GM19372 (cell line): Measurements from ENCODE around the gene HPS5.
"Not testable (repeated sequence)": the region's sequence is repeated elsewhere in the genome, so short reads cannot be mapped to it uniquely, and the experiment has no call there.

Source experiments
- ATAC-seq: cut with Tn5 transposase; IDR thresholded peaks from one replicate; pipeline ENCODE4 v1.9.1; 2021; ENCODE audit warnings: mild to moderate bottlenecking, low read depth, moderate library complexity; ENCODE audit not compliant: unreplicated experiment

The HPS5 gene

DNA sequence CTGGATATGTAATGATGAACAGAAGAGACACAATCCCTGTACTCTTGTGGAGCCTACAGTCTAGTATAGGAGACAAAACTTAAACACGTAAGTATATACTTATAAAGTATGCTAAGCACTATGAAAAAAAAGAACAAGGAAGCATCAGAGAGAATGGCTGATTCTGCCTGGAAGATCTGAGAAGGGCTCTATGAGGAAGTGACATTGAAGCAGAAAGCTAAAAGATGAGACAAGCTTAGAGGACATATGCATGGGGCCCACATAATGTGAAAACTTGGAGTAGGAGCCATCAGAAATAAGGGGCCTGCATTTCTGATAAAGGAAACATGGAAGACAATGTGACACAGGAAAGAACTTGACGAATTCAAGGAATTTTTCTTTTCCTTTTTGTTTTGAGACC is 39.3 kb downstream of the HPS5 start:
- ATAC-seq = no peak

DNA sequence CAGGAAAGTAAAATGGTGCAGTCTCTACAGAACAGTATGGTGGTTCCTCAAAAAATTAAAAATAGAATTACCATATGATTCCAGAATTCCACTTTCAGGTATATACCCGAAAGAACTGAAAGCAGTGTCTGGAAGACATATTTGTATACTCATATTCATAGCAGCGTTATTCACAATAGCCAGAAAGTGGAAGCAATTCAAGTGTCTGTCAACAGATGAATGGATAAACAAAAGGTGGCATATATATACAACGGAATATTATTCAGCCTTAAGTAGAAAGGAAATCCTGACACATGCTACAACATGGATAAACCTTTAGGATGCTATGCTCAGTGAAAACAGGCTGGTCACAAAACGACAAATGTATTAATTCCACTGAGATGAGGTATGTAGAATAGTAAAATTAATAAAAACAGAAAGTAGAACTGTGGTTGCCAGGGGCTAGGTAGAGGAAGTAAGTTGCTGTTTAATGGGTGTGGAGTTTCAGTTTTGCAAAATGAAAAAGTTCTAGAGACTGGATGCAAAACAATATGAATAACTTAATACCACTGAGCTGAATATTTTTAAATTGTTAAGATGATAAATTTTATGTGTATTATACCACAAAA is 41.4 kb downstream of the HPS5 start:
- peak; percentile 84 for ATAC-seq

DNA sequence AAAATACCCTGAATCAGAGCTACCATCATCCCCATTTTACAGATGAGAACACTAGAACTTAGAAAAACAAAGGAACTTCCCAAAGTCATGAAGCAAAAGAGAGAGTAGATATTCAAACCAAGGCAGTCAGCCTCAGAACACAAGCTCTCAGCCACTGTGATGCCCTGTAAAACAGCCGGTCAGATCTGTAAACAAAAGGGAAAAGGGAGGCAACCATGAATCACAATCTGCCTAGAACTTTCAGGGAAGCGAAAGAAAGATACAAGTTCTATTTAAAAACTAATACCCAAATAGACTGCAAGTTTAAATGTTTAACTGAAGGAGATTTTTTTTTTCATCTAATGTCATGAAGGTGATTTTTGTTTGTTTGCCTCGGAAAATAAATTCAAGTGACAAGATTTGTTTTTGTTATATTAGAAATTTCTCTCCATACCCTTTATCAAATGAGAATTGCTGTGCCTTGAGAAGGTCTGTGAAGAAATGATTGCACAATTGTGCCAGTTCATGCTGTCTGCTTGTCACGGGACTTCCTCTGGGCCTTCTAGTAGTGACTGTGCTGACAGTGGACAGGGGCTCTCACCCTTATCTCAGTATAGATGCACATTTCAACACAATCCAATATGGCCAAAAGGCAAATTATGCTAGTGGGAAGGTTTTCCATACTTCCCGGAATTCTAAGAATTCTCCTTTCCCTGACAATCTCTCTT is 44.2 kb downstream of the HPS5 start:
- no peak for ATAC-seq

DNA sequence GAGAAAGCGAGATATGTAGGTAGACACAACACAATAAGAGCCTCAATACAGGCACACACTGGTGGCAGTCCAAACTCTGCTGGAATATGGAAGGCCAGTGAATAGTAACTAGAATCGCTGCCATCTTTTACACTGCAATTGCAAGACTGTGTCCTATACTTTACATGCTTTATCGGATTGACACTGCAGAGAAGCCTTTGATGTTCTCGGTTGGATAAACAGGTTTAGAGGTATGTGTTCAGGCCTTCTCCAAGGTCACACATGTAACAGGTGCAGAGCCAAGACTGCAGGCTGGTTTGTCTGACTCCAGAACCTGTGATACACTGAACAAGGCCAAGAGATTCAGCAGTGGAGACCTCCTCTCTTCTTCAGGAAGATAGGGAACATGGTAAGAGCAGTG is 50.7 kb downstream of the HPS5 start:
- no peak for ATAC-seq

DNA sequence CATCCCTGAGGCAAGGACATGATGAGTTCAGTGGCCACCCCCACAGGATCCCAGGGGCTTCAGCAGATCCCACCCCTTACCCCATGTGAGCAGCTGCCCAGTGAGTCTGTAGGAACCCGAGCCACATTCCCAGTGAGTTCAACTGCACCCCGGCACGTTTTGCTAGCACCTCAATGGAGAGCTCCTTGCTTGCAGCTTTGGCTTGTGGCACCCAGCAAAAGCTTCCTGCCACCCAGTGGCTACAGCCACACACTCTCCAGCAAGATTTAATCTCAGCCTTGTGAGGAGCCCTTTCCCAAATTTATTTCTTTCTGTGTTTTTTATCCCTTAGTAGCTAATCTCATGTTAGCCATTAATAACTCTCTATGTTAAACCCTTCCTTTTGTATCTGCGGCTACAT is 51.8 kb downstream of the HPS5 start:
- ATAC-seq = no peak

DNA sequence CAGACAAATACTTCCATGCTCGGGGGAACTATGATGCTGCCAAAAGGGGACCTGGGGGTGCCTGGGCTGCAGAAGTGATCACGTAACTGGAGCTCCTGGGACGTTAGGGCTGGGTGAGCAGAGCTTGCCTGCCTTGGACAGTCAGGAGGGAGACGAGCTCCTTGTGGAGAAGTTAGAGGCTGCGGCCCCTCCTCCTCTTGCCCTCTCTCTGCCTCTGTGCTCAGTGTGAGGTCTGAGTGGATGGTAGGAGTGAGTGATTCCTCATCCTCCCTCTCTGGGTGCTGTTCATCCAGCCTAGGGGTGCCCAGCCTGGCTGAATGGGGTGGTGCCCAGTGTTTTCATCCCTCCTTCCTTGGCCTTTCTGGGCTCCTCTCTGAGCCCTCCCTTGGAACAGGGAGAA is 52.7 kb downstream of the HPS5 start:
- ATAC-seq = not testable (repeated sequence)

DNA sequence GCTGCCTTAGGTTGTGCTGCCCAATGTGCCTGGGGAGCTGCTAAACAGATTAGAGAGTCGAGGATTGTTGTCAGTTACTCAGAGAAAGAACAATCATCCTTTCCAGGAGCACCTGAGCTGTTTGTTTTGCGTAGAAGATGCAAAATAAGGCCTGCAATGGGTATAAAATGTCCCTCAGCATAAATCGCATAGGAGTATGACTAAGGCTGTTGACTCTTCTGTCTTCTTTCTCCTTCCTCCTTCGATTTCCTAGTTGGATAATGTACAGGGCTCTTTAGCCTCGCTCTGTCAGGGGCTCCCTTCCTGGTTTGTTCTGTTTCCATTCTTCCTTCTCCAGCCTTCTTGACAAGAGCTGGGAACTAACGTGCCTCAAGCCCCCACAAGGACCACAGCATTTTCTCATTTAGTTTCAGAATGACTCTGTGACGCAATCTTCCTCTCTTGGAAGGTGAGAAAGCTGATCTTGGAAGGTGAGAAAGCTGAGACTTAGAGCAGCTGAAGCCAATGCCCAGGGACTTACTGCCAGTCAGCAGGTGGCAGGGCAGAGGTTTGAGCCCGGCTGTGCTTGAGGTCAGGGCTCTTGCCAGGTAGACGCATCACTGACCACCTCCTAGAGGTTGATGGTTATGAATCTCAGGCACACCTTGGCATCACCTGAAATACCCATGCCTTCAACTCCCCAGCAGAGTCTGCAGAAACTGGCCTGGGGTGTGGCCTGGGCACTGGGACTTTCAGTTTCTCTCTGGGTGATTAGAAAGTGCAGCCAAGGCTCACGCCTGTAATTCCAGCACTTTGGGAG is 54.4 kb downstream of the HPS5 start:
- ATAC-seq = peak; percentile 31

DNA sequence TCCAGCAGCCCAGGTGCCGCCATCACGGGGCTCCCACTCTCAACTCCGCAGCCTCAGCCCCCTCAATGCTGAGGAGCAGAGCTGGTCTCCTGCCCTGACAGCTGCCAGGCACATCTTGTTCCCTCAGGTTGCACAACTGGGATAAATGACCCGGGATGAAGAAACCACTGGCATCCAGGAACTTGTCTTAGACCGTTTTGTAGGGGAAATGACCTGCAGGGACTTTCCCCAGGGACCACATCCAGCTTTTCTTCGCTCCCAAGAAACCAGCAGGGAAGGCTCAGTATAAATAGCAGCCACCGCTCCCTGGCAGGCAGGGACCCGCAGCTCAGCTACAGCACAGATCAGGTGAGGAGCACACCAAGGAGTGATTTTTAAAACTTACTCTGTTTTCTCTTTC is 56.0 kb downstream of the HPS5 start, which contains the start of gene SAA1:
Gene SAA1, plus strand, starts transcription at position 316 of the 400 bp plus-strand sequence. CDS start 624 bp downstream, outside the sequence.
- no peak for ATAC-seq

DNA sequence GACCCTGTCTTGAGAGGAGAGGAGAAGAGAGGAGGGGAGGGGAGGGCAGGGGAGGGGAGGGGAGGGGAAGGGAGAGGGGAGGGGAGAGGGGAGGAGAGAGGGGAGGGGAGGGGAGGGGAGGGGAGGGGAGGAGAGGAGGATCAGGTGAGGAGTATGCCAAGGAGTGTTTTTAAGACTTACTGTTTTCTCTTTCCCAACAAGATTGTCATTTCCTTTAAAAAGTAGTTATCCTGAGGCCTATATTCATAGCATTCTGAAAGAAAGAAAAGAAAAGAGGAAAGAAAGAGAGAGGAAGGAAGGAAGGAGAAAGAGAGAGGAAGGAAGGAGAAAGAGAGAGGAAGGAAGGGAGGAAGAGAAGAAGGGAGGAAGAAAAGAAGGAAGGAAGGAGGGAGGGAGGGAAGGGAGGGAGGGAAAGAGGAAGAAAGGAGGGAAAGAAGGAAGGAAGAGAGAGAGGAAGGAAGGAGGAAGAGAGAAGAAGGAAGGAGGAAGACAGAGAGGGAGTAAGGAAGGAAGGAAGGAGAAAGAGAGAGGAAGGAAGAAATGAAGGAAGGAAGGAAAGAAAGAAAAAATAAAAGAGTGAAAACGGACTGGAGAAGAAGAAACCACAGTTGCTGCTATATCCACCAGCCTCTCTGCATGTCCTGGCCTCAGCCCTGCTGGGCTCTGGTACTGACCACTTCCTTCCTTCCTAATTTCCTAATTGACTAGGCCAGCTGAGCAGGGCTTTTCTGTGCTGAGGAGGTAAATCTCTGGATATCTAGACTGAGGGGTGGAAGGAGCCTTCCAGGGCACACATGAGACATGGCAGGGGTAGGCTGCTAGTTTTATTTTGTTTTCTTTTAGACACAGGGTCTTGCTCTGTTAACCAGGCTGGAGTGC is 57.0 kb downstream of the HPS5 start:
- no peak for ATAC-seq

DNA sequence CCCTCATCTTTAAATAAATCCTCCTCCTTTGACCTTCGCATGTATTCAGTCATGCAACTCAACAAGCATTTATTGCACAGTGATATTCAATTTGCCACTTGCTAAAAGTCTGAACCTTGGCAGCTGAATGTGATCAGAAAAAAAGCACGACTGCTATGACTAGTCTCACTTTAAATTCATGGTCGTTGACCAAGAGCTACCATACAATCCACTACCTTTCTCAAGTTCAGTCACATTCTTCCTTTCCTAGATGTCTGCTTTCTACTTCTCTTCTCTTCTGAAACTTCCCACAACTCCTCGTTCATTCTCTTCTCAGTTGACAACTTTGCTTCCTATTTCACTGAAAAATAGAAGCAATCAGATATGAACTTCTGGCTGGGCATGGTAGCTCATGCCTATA is 57.9 kb downstream of the HPS5 start:
- ATAC-seq = no peak

DNA sequence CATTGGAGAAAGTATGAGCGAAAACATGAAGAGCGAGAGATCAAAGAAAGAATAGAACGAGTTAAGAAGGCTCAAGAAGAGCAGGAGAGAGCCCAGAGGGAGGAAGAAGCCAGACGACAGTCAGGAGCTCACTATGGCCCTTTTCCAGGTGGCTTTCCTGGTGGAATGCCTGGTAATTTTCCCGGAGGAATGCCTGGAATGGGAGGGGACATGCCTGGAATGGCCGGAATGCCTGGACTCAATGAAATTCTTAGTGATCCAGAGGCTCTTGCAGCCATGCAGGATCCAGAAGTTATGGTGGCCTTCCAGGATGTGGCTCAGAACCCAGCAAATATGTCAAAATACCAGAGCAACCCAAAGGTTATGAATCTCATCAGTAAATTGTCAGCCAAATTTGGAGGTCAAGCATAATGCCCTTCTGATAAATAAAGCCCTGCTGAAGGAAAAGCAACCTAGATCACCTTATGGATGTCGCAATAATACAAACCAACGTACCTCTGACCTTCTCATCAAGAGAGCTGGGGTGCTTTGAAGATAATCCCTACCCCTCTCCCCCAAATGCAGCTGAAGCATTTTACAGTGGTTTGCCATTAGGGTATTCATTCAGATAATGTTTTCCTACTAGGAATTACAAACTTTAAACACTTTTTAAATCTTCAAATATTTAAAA is 59.1 kb downstream of the HPS5 start:
- ATAC-seq = not testable (repeated sequence)

DNA sequence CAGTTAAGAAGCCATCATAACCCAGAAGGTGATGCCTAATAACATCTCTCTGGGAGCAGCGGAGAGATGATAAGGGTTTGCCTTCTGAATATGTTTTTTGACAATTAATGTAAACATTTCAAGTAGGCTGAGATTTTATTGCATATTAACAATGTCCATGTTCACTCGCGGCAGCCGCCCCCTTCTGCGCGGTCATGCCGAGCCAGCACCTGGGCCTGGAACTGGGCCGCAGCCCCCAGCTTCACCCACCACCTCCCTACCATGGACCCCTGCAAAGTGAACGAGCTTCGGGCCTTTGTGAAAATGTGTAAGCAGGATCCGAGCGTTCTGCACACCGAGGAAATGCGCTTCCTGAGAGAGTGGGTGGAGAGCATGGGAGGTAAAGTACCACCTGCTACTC is 60.2 kb downstream of the HPS5 start:
- no peak for ATAC-seq

DNA sequence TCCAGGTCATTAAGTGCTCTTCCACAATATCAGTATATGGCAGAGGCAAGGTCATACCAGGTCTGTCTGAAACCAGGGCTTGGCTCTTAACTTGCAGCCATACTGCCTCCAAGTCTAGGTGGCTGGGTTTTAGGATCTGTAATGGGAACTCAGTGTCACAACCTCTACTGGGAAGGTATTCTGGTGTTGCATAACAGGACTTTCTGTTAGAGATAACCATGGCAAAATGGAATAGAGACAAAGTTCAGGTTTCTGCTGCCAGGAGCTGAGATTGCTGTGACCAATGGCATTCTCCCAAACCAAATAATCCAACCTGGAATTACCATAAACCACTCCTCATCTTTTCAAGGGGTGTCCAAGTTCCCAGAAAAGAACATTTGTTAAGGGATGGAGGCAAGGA is 62.7 kb downstream of the HPS5 start:
- ATAC-seq = no peak

DNA sequence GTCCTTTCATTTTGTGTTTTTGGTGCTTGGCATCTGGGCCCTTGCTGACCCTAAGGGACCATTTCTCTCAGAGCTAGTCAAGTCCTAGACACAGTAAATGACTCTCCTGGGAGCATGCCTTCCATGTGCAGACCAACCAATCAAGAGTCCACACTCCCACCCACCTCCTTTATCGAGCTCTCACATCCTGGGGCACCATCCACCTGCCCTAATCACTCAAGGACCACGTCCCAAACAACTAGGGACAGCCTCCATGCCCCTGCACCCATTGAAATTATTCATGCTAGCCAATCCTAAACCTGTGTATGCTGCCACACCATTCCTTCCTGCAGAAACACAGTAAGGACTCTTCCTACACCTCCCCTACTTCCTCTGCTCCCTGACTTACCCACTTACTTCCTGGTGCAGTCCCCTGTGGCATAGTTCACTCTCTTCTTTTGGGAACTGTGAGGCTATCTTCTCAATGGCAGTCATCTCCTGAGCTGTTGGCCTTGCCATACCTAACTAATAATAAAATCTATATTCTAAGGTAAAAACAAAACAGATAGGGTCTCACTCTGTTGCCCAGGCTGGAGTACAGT is 67.1 kb downstream of the HPS5 start:
- ATAC-seq = no peak

DNA sequence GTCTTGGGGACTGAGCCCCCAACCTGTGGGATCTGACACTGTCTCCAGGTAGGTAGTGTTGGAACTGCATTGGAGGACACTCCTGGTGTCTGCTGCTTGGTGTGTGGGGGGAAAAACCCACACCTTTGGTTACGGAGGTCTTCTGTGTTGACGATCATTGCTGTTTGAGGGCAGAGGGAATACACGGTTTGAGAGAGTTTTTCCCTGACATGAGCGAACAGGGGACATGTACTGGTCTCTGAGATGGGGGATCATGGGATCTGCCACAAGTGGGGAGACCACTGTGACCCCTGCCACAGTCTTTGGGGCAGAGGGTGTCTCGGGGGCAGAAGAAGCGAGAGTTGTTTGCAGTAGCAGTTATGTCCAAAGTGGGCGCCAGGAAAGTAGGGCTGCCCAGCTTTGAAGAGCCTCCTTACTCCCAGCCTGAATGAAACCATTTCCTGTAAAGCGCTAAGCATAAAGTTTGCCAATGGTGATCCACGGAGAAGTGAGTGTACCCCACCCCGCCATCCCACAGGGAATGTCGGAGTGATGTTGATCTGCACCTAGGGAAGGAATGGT is 68.1 kb downstream of the HPS5 start:
- no peak for ATAC-seq

DNA sequence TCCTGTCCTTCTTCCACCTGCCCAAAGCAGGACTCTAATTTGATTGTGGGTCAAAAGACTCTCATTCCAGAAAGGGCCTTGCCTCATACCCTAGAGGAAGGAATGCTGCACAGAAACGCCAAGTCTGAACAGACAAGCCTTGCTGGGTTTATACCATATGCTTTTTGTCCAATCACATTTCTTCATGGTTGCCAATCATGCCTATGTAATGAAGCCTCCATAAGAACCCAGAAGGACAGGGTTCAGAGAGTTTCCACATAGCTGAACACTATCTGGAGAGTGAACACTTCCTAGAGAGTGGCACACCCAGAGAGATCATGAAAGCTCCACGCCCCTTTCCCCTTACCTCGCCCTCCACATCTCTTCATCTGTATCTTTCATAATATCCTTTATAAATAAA is 68.7 kb downstream of the HPS5 start:
- no peak for ATAC-seq

DNA sequence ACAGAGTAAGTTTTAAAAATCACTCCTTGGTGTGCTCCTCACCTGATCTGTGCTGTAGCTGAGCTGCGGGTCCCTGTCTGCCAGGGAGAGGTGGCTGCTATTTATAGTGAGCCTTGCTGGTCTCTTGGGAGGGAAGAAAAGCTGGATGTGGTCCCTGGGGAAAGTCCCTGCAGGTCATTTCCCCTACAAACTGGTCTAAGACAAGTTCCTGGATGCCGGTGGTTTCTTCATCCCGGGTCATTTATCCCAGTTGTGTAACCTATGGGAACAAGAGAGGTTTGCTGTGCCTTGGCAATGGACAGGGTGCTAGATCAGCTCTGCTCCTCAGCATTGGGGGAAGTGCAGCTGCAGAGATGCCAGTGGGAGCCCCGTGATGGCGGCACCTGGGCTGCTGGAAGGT is 73.4 kb downstream of the HPS5 start, which contains the start of gene SAA2:
Gene SAA2, minus strand, starts transcription at position 108 of the 400 bp plus-strand sequence. CDS start 657 bp downstream, outside the sequence.
- no peak for ATAC-seq

DNA sequence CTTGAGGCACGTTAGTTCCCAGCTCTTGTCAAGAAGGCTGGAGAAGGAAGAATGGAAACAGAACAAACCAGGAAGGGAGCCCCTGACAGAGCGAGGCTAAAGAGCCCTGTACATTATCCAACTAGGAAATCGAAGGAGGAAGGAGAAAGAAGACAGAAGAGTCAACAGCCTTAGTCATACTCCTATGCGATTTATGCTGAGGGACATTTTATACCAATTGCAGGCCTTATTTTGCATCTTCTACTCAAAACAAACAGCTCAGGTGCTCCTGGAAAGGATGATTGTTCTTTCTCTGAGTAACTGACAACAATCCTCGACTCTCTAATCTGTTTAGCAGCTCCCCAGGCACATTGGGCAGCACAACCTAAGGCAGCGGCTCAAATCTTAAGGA is 74.8 kb downstream of the HPS5 start:
- peak; percentile 8 for ATAC-seq
